Adrenal gland (tissue), 5 donors: ENCODE data around the gene ARHGAP25.

Experiments
- CTCF ChIP-seq, 6 experiments: fragments of 450-650 bp in 4 of 6; fragments of 200-600 bp in 2 of 6; sonication (generic) in 1 of 6; IDR thresholded peaks; 1 replicate in 5 of 6; 2 replicates in 1 of 6; pipeline versions ENCODE4 v1.5.1 to v1.8.0; 2016 to 2021; ENCODE audit warnings: antibody characterized with exemption in 6 of 6, mild to moderate bottlenecking in 2 of 6, moderate library complexity in 1 of 6
- POLR2A ChIP-seq, 2 donors: fragments of 450-650 bp; IDR thresholded peaks; one replicate each; pipeline ENCODE4 v1.6.1; 2017; ENCODE audit warnings: antibody characterized with exemption in 2 of 2, mild to moderate bottlenecking in 2 of 2, moderate library complexity in 1 of 2
- donor health status: DM: no; HTN: no; CAD: no.

GRCh38 chr2:68796295-68796905, 61.8 kb downstream of the ARHGAP25 start:
- TF ChIP-seq CTCF (IDR thresholded peaks at IDR 0.05) (no peak), POLR2A (IDR thresholded peaks at IDR 0.05) (no peak)
